Measurements from ENCODE around the gene EMC1.

Gene EMC1

DNA sequence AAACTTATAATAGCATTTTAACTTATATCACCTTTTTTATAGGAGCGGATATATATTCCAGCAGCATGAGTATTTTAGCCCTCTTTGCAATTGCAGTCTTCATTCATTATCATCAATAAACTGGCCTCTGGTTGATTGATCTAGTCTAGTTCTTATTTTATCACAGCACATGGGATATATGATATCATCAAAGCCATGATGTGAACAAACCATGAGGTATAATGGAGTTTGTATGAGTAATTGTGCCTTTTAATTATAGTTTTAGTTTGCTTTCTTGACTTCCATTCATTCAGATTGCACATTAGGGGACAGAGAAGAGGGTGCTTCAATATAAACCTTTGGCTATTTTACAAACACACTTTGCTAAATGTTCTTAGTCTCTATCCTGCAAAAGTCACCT, 37.7 kb downstream of the EMC1 start:
- no peak for DNase-seq

GRCh38 chr1:19212167-19212566, 39.2 kb downstream of the EMC1 start:
- DNase-seq, result no peak

DNA sequence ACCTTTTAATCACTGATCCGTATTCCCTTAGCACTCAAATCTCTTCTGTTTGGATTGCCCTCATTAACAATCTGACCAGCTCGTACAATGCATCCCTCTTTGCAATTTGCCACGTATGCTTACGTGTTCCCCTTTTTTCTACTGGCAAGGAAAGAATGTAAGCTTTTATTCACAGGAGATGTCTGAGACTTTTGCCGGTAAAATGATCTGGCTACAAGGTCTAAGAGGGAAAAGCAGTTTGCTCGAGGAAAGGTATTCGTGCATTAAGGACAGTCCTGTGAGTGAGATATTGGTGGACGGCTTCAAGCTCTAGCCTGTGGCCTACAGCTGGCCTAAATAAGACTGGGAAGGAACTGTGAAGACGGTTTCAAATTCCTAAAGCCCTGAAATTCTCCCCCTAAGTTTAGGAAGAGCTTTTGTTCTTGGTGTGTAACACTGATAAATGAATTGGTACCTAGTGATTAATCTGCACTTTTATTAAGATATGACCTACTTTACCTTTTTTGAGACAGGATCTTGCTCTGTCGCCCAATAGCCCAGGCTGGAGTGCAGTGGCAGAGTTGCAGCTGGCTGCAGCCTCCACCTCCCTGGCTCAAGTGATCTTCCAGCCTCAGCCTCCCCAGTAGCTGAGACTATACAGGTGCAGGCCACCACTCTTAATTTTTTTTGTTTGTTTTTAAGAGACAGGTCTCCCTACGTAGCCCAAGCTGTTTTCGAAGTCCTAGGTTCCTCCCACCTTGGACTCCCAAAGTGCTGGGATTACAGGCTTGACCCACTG, 40.4 kb downstream of the EMC1 start:
- no peak for DNase-seq

DNA sequence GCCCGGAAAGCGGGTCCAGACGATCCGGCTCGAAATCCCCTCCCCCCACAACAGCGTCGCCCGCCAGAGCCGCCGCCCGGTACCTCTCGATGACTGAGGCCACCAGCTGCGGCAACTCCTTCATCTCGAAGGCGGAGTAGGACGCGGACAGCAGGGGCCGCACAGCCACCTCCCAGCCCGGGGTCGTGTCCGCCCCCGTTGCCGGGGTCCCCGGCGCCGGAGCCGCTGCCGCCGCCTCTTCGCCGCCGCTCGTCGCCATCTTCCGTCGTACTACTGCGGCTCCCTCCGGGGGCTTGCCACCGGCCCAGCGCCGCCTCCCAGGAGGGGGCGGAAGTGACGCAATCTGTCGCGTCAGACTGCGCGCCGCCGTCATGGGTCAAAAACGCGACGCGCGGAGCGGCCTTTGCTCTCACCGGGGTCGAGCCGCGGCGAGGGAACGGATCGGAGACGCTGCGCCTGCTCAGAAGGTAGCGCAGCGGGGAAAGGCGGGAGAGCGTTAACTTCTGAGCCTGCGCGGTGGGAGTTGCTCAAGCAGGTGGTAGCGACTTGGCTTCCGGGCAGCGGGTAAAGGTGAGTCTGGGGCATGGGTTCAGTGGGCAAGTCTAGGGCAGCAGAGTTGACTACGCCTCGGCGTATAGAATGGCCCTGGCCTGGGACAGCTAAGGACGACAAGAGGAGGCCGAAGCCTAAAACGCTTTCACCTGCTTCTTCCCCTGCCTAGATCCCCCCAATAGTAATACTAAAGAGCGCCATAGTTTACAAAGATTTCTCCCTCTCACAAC, 41.1 kb downstream of the EMC1 start, which contains the start of gene UBR4:
TSS of gene UBR4 (minus strand) at position 277 of the 782 bp plus-strand sequence. CDS start at position 259, 18 bp downstream.
- DNase-seq, result peak; percentile 96

- no peak for DNase-seq
Observed at GRCh38 chr1:19209439-19209989, 41.8 kb downstream of the EMC1 start.

DNA sequence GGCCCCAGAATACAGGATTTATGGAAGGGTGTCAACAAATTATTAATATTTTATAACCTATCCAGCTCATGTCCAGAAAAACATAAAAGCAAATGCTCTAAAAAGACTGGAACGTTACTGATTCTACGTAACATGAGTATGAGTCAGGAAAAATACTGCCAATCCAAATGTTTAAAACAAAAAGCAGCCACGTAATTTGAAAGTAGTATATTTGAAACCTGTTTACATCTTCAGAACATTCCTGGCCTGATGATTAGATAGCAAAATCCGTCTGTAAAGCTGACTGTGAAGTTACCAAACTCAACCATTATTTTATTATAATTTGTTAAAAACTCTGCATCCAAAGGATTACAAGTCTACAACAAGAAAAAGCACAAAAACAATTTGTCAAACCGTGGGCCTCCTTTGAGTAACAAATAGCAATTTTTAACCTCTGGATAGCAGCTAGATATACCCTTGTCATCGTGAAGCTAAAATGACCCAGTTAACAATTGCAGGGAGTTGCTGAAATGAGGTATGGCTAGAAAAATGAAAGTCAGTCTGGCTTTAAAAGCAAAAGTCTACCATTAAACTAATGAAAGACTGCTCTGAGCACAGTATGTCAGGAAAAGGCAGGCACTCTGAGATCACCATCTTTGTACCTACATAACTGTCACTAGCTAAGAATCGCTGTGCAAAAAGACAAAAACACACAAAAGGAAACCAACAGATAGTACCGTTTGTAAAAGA, 42.5 kb downstream of the EMC1 start:
- DNase-seq, result no peak

DNA sequence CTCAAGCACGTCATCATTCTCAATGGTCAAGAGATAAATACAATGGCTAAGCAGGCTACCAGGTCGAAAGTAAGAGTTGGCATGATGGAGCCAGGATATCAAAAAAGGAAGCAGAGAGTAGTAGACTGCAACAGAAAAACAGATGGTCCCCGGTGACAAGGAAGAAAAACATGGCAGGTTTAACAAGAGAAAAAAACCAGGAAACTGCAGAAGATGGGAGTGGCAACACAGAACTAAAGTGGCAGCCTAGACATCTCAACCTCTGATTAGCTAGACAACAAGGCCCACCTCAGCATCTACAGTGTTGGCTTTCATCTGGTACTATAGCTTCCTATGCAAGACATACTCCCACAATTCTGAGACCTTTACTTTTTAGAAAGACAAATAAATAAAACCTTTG, 44.4 kb downstream of the EMC1 start:
- DNase-seq, result no peak

DNA sequence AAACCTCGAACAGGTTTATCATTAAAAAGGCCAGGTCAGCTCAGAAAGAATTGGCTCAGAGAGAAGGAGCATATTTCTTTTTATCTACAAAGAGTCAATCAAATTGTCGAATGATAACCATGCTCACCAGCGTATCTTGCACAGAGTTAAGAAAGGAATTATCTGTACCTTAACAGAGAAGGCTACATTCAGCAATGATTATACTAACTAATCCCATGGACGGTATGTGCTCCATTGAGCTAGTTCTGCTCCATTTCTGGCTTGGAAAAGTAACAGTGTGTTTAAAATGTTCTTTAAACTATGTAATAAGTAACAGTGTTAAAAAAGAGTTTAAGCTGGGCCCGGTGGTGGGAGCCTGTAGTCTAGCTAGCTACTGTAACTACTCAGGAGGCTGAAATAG, 45.5 kb downstream of the EMC1 start:
- DNase-seq, result no peak

- no peak for DNase-seq
Observed at GRCh38 chr1:19205403-19205802, 45.9 kb downstream of the EMC1 start.

DNA sequence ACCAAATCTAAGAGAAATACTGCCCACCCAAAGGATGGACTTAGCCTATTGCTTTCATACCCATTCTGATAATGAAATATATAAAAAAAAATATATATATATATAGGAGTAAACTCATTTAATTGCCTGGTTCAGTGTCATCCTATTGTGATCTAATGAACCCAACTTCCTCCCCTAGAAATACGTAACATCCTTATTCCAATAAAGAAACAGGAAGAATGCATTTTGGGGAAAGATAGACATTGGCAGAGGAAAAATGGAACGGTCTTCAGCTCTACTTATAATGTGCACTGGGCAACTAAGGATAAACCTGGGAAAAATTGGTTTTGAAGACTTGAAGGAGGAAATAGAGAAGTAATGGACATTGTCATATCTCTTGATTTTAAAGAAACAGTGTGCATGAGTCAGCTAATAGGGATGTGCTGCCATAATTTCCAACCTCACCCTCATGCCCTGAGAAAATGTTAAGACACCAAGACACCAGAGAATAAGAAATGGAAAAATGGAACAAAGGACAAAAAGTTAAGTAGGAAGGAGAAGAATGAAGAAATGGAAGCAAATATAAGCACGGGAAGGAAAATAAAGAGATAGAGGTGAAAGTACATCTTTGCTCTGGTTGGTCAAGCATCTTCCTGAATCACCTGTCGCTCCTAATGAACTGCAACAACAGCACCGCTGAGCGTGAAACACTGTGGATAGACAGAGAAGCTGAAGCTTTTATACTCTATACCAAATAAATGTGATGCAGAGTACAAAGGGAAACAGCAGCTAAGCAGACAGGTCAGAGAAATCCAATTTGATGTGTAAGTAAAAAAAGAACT, 46.7 kb downstream of the EMC1 start:
- DNase-seq, result no peak

GRCh38 chr1:19203440-19203839, 47.9 kb downstream of the EMC1 start:
- DNase-seq, result no peak

- DNase-seq, result no peak
Observed at GRCh38 chr1:19202396-19202795, 48.9 kb downstream of the EMC1 start.

- DNase-seq, result no peak
Observed at GRCh38 chr1:19199969-19200604, 51.2 kb downstream of the EMC1 start.

DNA sequence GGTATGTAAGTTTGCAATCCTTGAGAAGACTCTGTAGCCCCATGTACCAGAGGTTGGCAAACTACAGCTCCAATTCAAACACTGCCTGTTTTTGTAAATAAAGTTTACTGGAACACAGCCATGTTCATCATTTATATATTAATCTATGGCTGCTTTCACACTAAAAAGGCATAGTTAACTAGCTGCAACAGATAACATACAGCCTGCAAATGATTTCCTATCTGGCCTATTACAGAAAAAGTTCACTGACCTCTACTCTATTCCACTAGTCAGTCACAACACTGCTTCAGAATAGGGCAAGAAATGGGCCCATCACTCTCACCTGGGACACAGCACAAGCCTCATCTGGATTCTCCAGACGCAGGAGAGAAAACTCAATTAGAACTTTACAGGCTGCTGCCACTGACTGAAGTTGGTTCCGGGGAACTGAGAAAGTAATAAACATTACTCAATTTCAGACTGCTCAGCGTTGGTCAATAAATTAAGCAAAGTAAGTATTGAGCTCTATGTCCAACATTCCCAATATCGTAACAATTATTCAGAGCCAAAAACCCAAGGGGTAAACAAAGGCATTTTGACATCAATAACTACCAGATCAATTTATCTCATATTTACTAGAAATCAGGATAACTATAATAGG, 51.9 kb downstream of the EMC1 start:
- DNase-seq, result no peak

DNA sequence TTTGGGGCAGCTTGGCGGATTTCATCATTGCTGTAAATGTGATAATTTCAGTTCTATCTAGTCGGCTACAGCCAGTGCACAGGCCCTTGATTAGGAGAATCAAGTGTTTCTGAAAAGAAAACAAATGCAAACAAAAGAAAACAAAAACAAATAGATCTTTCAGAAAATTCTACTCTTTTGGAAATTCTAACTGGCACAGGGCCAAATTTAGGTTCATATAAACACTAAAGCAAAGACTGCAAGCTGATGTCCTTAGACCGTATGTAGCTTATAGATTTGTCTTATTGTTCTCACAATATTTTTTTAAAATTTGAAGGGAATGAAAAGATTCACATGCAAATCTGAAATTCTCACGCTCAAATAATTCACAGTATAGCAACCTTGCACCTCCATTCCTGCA, 52.5 kb downstream of the EMC1 start:
- no peak for DNase-seq

DNA sequence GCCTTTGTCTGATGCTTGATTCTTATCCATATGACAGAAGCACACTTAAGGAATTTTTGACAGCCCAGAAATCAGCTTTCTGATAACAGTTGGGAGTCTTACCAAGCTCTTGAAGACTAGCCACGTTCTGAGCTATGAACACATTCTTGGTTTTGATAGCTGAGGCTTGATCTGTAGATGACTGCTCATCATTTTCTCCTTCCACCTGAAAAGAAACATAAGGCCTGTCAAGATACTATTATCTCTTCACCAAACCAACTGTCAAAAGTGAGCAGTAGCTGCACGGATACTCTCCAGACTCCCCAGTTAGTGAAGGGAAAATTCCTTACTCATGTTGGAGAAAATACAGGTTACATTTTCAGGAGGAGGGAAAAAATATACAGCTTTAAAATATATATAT, 53.5 kb downstream of the EMC1 start:
- no peak for DNase-seq

DNA sequence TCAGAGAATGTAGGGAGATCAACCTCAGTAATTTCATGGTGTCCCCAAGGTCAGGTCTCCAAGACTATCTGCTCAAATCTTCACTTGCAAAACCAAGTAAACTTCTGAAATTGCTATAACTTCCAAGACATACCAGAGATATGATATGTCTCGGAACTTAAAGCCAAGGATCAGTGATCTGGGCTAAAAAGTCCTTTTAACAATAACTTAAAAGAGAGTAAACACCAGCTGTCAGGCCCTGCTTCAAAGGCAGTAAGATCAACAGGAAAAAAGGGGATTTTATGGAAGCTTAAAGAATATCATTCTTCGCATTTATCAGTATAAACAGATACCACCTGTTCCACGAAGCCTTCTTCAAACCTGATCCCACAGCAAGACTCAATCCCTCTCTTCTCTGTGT, 55.0 kb downstream of the EMC1 start:
- DNase-seq, result no peak

- DNase-seq, result no peak
Observed at GRCh38 chr1:19193004-19193403, 58.3 kb downstream of the EMC1 start.

DNA sequence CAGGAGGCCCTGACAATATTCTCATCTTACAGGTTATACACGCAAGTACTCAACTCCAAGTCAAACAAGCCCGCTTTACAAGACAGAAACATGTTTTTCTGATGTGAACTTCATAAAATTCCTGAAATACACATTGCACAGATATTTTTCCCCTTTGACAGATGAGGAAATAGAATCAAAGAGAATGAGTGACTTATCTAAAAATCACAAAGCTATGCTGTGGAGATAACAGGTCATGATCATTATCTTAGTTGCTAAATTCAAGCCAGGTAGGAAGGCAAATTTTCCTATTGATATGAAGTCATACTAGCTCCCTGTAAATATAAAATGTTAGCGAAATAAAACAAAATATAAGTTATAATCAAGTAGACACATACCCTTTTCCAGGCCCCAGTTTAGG, 59.5 kb downstream of the EMC1 start:
- no peak for DNase-seq

GRCh38 chr1:19190468-19190867, 60.9 kb downstream of the EMC1 start:
- DNase-seq, result no peak

GRCh38 chr1:19189270-19189669, 62.1 kb downstream of the EMC1 start:
- DNase-seq, result no peak
